NCI-H446 (cell line): ENCODE data around the gene CD8A.
"Not testable (repeated sequence)": the region's sequence is repeated elsewhere in the genome, so short reads cannot be mapped to it uniquely, and the experiment has no call there.

Experiments
- DNase-seq, 2 experiments: peaks; one replicate each; lab custom pipeline; 2025; lab: John Stamatoyannopoulos, UW

Gene CD8A

DNA sequence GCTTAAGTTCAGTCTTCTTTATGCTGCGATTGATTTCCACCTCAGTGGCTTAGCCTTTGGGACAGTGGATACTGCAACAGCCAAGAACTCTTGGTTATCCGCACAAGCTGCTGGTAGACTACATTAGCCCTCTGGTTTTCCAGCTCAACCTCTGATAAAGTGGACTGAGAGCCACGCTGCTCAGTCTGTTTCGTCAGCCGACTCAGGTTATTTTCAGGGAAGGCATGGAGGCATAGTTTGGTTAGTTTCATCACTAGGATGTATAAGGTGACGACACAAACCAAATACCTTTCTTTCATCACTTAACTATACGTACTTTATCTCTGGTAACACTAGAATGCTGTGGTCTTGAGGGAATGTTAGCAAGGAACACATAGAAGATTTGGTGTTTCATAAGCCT lies 14.2 kb downstream of the CD8A start:
- no peak for DNase-seq

DNA sequence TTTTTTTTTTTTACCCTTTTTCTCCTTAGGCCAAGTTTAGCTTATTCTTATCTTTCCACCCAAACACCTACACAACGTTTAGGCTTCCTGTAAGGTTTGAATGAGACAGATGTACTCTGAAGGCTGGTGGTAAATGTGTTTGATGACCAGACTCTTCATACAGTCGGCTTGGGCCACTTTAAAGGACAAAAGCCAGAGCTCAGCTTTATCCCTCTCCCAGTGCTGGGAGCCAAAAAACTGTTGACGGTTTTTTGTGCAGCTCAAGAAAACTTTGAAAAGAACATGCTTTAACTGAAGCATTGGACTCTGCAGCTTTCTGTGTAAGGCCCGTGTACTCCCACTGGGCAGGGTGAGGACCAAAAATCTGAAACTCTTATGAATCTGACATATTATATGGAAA lies 15.4 kb downstream of the CD8A start:
- DNase-seq, result no peak

DNA sequence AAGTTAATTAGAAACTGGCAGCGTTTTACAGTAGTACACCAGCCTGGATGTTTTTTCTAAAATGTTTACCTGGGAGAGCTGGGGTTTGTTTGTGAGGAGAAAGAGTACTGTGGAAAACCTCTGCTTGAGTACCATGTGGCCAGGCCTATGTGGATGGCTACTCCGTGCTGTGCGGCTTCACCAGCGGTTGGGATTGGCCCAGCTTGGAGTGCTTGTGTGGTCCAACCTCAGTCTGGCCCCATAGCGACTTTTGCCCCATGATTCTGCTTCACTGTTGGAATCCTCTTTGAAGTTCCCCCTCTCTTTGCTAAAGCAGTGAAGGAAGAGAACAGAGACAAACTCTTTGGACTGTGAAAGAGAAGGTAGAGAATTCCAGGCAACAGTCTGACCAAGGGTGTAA lies 15.9 kb downstream of the CD8A start:
- no peak for DNase-seq

DNA sequence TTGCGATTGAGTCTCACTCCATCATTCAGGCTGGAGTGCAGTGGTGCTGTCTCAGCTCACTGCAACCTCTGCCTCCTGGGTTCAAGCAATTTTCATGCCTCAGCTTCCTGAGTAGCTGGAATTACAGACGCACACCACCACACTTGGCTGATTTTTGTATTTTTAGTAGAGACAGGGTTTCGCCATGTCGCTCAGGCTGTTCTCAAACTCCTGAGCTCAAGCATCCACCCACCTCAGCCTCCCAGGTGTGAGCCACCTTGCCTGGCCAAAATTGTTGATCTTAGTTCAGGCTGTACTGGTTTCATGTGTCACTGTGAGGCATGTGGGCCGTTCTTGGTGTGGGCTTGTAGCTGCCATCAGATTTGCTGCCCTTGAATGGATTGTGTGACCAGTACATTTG lies 18.1 kb downstream of the CD8A start:
- no peak for DNase-seq

DNA sequence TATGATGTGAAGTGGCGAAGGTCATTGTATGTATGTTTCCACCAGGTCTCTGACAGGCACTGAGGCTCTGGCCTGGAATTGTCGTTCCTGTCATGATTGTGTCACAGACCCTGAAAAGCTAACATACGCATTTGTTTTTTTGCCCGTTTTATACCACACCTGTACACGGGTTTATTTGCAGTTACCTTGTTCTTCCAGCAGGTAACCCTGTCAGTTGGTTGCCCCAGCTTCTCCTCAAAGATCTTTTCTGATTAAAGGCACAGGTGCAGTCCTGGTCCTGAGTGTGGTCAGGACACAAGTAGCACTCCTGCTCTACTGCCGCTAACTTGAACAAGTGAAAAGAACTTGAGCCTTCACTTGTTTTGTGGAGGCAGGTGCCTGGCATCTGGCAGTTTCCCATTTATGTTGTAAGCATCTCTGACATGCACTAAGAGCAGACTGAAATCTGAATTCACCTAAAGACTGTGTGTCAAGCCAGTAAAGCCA lies 19.9 kb downstream of the CD8A start:
- DNase-seq, result no peak

DNA sequence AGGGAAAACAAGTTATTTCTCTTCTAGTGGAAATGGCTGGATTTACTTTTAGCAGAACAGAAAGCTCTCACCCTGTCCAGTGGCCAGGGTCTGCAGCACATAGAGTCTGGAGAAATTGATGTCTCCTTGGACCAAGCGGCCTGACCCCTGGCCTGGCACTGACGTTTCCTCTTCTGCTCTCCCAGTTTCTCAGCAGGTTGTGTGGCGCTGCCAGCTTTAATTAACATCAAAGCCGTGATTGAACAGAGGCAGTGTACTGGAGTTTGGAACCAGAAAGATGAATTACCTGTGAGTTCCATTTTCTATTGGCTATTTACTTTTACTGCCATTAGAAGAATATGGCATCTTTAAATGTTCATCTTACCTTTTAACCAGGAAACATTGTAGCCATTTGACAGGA lies 20.9 kb downstream of the CD8A start:
- no peak for DNase-seq

DNA sequence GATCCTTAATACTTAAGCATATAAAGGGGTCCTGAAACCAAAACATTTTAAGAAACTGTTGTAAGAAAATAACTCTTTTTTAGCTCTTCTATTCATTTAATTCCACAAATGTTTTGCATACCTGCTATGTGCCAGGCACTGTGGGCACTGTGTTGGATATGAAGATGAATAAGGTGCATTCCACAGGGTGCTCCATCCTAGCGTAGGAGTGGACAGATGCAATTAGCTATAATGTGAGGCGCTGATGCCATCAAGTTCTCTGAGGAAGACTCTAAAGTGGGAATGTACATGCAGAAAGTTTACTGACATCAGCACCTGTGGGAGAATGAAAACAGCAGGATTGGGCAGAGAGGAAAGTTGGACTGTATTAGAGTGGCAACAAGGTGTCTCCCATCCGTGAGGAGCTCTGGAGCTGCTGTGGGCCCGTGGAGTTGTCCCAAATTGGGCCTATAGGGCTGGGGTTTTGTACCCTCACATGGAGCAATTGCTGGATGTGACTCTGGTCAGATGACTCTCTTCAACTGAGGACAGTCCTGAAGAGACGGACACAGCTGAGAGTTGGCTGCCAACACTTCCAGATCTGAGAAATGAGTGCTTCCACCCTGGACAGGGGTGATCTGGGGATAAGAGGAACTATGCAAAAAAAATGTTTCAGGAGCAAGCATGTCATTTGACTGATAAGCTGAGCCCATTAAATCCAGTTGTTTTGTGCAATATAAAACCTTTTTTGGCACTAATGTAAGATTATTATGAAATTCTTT lies 22.3 kb downstream of the CD8A start:
- DNase-seq, result no peak

DNA sequence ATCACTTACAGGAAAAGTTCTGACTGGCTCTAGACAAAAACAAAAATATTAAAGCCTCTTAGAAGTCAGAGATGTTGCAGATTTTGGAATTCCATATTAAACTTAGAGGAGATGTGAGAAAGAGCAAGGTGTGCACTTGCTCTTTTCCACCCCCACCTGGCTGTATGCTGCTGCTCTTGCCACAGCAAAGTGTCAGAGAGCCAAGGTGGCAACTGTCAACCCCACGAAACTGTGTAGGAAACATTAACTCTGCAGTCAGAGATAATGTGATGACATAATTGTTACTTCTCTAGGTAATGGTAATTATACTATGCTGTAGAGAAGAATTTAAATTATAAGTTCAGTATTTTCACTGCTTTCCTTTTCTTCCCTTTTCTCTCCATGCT lies 25.4 kb downstream of the CD8A start:
- DNase-seq, result no peak

DNA sequence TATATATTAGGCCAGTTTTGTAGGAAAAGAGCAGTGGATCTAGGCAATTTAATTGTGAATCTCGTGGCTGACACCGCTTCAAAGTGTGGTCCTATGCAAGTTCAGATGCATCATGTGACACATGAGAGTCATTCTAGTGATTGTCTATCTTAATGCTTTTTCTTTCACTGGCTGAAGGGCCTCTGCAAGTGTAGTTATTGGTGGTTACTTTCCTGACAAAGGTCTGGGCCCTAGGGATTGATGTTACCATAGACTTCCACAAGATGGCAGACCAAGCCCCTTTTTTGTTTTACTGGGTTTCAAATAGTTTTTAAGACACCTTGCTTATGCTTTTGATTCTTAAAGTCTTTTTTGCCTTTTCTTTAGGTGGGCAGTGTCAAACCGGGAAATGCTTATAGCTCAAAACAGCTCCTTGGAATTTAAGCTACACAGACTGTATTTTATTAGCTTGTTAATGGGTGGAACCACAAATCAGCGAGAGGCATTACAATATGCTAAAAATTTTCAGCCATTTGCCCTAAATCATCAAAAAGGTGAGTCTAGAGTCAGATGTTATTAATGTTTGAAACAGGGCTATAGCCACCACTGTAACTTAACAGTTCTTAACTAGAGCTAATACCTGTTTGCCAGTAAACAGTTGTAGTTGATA lies 25.9 kb downstream of the CD8A start:
- peak in 1 of 2 experiments; percentile 33 for DNase-seq

DNA sequence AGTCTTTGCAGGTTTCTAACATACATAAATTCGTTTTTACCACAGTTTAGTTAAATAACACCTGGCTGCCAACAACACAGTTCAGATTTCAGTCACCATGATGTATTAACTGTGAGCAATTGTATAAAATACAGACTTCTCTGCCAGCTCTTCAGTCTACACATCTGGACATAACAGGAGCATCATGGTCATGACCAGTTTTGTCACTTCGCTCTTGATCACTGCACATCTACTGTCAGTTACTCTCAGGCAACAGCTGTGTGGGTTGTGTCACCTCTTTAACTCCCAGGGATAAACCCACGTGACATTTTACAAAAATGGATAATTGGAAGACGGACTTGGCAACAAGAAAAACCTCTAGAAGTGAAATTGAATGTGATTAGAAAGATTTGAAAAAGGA lies 30.3 kb downstream of the CD8A start:
- DNase-seq, result no peak

DNA sequence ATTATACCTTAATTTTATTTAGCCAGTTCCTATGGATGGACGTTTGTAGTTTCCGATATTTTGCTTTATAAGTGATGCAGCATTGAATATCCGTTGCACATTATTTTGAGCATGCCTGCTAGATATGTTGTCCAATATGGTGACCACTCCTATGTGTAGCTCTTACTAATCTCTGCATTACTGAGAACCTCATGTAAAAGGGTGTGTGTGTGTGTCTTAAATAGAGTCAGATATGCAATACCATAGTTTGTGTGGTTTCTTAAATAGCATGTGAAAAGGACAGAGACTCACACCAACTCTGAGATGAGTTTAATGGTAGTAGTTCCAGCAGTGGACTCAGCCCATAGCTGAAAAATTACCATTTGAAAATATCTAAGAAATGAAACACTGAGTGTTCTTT lies 32.3 kb downstream of the CD8A start:
- DNase-seq, result no peak

DNA sequence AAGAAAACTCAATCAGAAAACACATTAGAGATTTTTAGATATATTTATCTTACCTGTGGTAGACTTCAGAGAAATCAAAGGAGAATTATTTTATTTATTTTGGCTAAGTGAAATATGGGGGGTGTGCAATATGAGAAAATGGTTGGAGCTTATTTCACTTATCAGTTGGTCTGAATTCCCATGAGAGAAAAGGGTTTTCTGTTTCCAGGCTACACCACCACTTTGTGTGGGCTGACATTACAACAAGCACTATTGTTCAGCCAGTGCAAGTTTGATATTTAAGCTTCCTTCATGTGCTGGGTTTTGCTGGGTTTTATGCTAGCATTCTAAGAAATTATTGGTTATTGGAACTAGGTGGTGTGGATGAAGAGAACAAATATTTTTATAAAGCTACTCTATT lies 37.1 kb downstream of the CD8A start:
- no peak for DNase-seq

DNA sequence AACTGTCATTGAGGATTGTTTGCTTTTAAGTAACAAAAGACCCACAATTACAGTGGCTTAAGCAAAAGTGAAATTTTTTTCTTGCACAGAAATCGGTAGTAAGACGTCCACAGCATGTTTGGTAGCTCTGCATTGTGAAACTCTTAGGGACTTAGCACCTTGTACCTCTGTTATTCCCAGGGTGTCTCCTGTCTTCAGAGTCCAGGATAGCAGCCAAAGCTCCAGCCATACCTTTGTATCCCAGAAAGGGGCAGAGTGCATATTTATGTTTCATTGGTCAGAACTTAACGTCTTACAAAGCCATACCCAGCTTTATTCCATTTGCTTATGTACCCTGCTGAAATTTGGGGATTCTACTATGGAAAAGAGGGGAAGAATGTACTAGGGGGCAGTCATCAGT lies 37.8 kb downstream of the CD8A start:
- DNase-seq, result no peak

DNA sequence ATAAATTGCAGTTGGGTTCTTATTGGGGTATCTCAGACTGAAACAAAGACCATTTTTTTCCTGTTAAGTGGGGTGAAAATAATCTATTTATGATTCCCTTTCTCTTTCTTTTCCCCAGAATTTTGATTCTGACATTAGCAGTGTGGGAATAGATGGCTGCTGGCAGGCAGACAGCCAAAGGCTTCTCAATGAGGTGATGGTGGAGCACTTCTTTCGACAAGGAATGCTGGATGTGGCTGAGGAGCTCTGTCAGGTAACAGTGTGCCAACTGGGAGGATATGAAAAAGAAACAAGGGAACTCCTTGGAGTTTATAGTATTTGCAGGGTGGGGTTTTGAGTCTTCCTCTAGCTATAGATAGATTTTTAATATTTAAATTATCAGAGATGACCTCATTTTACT lies 38.9 kb downstream of the CD8A start:
- DNase-seq, result no peak

DNA sequence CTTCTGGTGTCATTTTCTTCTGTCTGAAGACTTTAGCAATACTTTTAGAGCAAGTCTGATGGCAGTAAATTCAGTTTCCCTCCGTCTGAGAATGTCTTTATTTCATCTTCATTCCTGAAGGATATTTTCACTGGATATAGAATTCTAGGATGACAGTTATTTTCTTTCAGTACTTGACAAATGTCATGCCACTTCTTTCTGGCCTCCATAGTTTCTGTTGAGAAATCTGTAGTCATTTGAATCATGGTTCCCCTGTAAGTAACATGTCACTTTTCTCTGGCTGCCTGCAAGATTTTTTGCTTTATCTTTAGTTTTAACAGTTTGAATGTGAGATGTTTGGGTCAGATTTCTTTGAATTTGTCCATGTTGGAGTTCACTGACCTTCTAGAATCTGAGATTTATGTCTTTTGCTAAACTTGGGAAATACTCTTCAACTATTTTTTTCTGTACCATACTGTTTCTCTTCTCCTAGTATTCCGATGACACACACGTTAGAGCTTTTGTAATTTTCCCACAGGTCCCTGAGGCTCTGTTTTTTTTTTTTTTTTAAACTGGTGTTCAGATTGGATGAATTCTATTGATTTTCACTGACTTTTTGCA lies 40.4 kb downstream of the CD8A start:
- DNase-seq, result no peak

DNA sequence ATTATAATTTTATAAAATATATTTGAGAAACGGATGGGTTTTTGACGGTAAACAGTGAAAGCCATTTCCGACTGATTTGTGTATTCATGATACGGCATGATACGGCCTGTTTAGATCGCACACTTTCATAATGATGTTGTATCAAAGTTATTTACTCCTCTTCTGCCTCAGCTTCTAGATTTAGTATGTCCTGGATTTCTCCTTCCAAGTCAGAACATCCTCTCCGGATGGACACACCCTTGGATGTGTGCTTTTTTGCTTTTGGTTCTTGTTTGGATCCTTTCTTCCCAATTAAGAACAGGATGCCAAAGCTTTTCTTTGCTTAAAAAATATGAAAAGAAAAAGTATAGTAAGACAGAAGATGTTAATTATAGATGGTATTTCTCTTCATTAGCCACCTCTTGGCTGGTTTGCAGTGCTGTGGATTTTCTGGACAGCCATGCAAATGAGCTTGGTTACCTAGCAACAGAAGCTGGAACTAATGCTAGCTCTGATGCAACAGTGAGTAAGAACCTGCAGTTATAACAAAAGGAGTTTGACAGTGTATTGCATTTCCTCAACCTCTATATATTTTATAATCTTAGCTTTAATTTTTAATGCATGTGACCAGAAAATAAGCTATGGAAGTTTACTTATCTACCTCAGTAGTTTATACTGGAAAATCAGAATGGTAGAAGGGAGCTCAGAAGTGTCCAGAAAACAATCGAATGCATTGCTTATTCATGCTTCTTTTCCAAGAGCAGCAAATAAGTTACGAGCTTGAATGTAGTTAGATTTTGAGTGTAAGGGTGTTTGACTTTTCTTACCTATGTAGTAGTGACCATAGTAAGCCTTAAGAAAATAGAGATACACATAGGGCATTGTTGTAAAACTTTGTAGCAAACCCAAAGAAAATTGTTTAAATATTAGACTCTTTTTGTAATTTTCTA lies 42.7 kb downstream of the CD8A start:
- no peak for DNase-seq

DNA sequence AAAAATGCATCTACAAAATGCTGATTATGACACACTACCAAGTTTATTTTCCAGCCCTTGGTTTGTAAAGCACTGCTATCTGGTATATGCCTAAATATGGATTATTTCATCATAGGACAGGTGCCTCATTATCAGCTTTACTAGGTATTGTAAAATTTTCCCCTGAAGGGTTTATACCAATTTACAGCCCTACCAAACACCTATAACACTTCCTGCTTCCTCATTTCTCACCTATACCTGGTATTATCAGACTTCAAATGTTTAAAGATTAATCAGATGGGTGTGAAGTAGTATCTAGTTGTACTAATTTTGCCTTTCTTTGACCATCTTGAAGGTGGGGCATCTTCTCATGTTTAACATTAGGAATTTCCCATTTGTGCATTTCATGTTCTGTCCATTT lies 43.8 kb downstream of the CD8A start:
- no peak for DNase-seq

DNA sequence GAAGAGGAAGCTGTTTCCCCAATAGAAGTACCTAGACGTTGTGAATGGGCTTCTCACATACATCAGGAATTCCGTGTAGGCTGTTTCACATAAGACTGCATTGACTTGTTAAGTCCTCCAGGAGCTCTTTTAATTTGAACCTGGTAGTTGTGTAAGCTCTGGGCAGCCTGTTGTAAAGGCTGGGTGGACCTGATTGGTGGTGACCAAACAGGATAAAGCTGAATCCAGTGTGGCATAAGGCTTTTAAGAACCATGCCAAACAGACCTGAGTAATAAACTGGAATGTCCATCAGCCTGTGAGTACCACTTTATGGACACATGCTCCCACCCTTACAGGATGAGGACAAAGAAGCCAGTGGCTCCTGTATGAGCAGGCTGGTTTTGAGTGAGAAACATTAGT lies 46.6 kb downstream of the CD8A start:
- DNase-seq, result no peak

DNA sequence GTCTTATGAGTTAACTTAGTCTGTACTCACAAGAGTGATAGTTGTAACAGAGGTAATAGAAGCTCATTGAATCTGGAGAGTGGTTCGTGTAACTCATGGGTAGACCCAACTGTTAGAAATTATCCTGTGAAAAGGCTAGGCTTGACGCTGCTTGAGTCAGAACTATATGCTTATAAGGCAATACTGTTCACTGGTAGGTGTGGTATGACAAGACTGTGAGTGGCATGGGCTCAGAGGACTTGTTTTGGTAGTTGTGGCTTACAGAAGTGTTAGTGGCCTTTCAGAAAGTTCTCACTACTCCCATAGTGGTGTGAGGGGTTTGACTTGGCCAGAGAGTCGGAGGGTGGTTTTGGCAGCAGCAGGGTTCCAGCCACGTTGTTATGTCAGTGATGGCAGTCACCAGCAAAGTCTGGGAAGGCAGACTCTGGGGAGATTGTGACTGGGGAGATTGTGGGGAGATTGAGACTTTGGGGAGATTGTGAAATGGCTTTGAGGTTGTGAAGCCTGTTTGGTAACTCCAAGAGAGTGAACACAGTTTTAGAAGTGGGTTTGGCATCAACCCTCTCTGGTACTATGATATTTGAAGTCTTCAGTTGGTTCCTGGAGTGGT lies 48.7 kb downstream of the CD8A start:
- not testable (repeated sequence) for DNase-seq

DNA sequence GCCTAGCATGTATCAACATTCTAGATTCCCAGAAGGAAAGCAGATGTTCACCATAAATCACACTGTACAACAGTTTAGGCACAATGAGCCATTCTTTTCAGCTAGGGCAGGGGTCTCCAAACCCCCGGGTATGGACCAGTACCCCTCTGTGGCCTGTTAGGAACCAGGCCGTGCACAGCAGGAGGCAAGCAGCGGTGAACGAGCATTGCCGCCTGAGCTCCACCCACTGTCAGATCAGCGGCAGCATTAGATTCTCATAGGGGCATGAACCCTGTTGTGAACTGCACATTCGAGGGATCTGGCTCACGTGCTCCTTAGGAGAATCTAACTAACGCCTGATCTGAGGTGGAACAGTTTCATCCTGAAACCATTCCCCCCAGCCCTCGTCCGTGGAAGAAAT lies 50.8 kb downstream of the CD8A start:
- DNase-seq, result not testable (repeated sequence)

DNA sequence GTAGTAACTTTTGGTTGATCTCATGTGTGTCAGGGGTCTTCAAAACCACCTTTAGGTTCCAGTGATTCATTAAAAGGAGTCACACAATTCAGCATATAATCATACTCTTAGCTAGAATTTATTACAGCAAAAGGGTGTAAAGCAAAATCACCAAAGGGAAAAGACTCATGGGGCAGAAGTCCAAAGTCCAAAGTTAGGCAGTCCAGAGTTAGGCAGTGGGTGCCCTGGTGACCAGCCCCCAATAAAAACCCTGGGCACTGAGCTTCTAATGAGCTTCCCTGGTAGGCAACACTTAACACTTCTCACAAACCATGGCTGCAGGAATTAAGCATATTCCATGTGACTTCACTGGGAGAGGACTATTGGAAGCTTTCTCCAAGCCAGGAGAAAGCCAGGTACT lies 51.2 kb downstream of the CD8A start:
- DNase-seq, result not testable (repeated sequence)

DNA sequence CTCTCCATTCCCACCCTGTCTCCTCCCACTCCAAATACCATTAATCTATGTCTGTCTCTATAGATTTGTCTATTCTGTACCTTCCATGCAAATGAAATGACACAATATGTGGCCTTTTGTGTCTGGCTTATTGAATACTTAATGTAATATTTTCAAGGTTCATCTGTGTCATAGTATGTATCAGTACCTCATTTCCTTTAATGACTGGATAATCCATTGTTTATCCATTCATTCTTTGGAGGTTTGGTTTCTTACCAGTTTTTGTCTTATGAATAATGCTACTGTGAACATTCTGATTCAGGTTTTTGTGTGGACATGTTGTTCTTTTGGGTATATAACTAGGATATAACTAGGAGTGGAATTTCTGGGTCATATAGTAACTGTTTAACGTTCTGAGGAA lies 55.8 kb downstream of the CD8A start:
- DNase-seq, result not testable (repeated sequence)
